H9 (cell line): ENCODE measurements around the gene VAV3. TPM values are rescaled to one million over a fixed set of nuclear protein-coding genes. Genes with fewer than 3 reads are reported as not detected.

Experiments used
- DNase-seq: peaks from one replicate; pipeline ENCODE4 v3.0.0-alpha.2; 2017
- H2AFZ ChIP-seq: one replicate; pipeline ENCODE4 v1.6.1; 2013; ENCODE audit warnings: mild to moderate bottlenecking, low read length, control low read depth, moderate library complexity
- H2AK5ac ChIP-seq: 2 replicates; pipeline ENCODE4 v1.6.1; 2013; ENCODE audit warnings: low read length, control low read depth, mixed read lengths; ENCODE audit not compliant: insufficient read length
- H2BK120ac ChIP-seq: one replicate; pipeline ENCODE4 v1.6.1; 2013; ENCODE audit warnings: low read depth, mild to moderate bottlenecking, low read length, control low read depth, inconsistent platforms; ENCODE audit not compliant: poor library complexity, severe bottlenecking
- H2BK12ac ChIP-seq: 2 replicates; pipeline ENCODE4 v1.6.1; 2013; ENCODE audit warnings: low read length, control low read depth, mixed read lengths, low read depth; ENCODE audit not compliant: insufficient read length
- H2BK15ac ChIP-seq: 2 replicates; pipeline ENCODE4 v1.6.1; 2013; ENCODE audit warnings: low read depth, low read length, control low read depth
- H2BK20ac ChIP-seq: one replicate; pipeline ENCODE4 v1.6.1; 2013; ENCODE audit warnings: low read depth, mild to moderate bottlenecking, low read length, control low read depth, inconsistent platforms; ENCODE audit not compliant: poor library complexity, severe bottlenecking
- H2BK5ac ChIP-seq: 2 replicates; pipeline ENCODE4 v1.6.1; 2013; ENCODE audit warnings: low read length, control low read depth, mixed read lengths; ENCODE audit not compliant: insufficient read length
- H3K14ac ChIP-seq: 2 replicates; pipeline ENCODE4 v1.6.1; 2013; ENCODE audit warnings: low read length, control low read depth; ENCODE audit not compliant: insufficient read depth
- H3K18ac ChIP-seq: 2 replicates; pipeline ENCODE4 v1.6.1; 2013; ENCODE audit warnings: low read depth, mild to moderate bottlenecking, mixed read lengths, low read length, control low read depth; ENCODE audit not compliant: insufficient read length
- H3K23ac ChIP-seq: 2 replicates; pipeline ENCODE4 v1.6.1; 2013; ENCODE audit warnings: low read length, control low read depth, mixed read lengths, low read depth; ENCODE audit not compliant: insufficient read length
- H3K23me2 ChIP-seq: 2 replicates; pipeline ENCODE4 v1.6.1; 2013; ENCODE audit warnings: low read depth, mild to moderate bottlenecking, mixed read lengths, low read length, control low read depth; ENCODE audit not compliant: insufficient read length, poor library complexity, severe bottlenecking
- H3K27ac ChIP-seq: 2 replicates; pipeline ENCODE4 v1.5.1; 2013; ENCODE audit warnings: low read length, control low read depth, mixed read lengths, low read depth; ENCODE audit not compliant: insufficient read length
- H3K27me3 ChIP-seq: 2 replicates; pipeline ENCODE4 v1.6.1; 2013; ENCODE audit warnings: low read length, control low read depth, inconsistent platforms; ENCODE audit not compliant: insufficient read depth
- H3K4ac ChIP-seq: 2 replicates; pipeline ENCODE4 v1.6.1; 2013; ENCODE audit warnings: low read depth, mild to moderate bottlenecking, control low read depth, inconsistent platforms, low read length, moderate library complexity
- H3K4me1 ChIP-seq: 2 replicates; pipeline ENCODE4 v1.6.1; 2013; ENCODE audit warnings: low read length, control low read depth, inconsistent platforms; ENCODE audit not compliant: insufficient read depth
- H3K4me2 ChIP-seq: 2 replicates; pipeline ENCODE4 v1.6.1; 2013; ENCODE audit warnings: low read length, control low read depth, mixed read lengths; ENCODE audit not compliant: insufficient read length, insufficient read depth
- H3K56ac ChIP-seq: 2 replicates; pipeline ENCODE4 v1.6.1; 2013; ENCODE audit warnings: low read depth, mild to moderate bottlenecking, mixed read lengths, low read length, control low read depth; ENCODE audit not compliant: insufficient read length
- H3K79me1 ChIP-seq: 2 replicates; pipeline ENCODE4 v1.6.1; 2013; ENCODE audit warnings: low read depth, mild to moderate bottlenecking, moderate library complexity, low read length, control low read depth, inconsistent platforms; ENCODE audit not compliant: insufficient read depth, poor library complexity, severe bottlenecking
- H3K79me2 ChIP-seq: 2 replicates; pipeline ENCODE4 v1.6.1; 2013; ENCODE audit warnings: low read length, control low read depth, inconsistent platforms; ENCODE audit not compliant: insufficient read depth
- H3K9ac ChIP-seq: 2 replicates; pipeline ENCODE4 v1.6.1; 2013; ENCODE audit warnings: low read length, control low read depth, mixed read lengths; ENCODE audit not compliant: insufficient read length; ENCODE audit errors: extremely low read depth
- H3K9me3 ChIP-seq: one replicate; pipeline ENCODE4 v1.6.1; 2013; ENCODE audit warnings: low read depth, low read length, inconsistent platforms; ENCODE audit not compliant: control insufficient read depth
- H3T11ph ChIP-seq: one replicate; pipeline ENCODE4 v1.6.1; 2013; ENCODE audit warnings: mild to moderate bottlenecking, low read length, control low read depth, inconsistent platforms
- H4K20me1 ChIP-seq: one replicate; pipeline ENCODE4 v1.6.1; 2013; ENCODE audit not compliant: control insufficient read depth, insufficient read length, insufficient read depth
- H4K5ac ChIP-seq: 2 replicates; pipeline ENCODE4 v1.6.1; 2013; ENCODE audit warnings: low read depth, mild to moderate bottlenecking, mixed read lengths, low read length, control low read depth; ENCODE audit not compliant: insufficient read length
- H4K8ac ChIP-seq: replicated peaks from 2 replicates; pipeline ENCODE4 v1.6.1; 2013; ENCODE audit warnings: low read length, control low read depth, mixed read lengths, low read depth; ENCODE audit not compliant: insufficient read length
- H4K91ac ChIP-seq: 2 replicates; pipeline ENCODE4 v1.6.1; 2013; ENCODE audit warnings: low read depth, mild to moderate bottlenecking, moderate library complexity, mixed read lengths, low read length, control low read depth; ENCODE audit not compliant: insufficient read length
- H3K27ac Mint-ChIP-seq, 3 experiments: 2 replicates in 2 of 3; 3 replicates in 1 of 3; pipeline ENCODE4 v1.8.0; 2020 to 2021; ENCODE audit warnings: mixed read lengths in 3 of 3, mild to moderate bottlenecking in 1 of 3, moderate library complexity in 1 of 3
- H3K27me3 Mint-ChIP-seq: 2 replicates; pipeline ENCODE4 v1.8.0; 2021; ENCODE audit warnings: low read depth, mild to moderate bottlenecking, moderate library complexity, mixed read lengths
- H3K36me3 Mint-ChIP-seq, 3 experiments: 2 replicates in 2 of 3; 3 replicates in 1 of 3; pipeline ENCODE4 v1.8.0; 2020 to 2021; ENCODE audit warnings: low read depth in 3 of 3, mixed read lengths in 3 of 3; ENCODE audit not compliant: insufficient read depth in 1 of 3
- H3K4me1 Mint-ChIP-seq, 2 experiments: 2 replicates each; pipeline ENCODE4 v1.8.0; 2020; ENCODE audit warnings: mixed read lengths in 2 of 2
- H3K4me3 Mint-ChIP-seq, 2 experiments: 2 replicates in 1 of 2; 3 replicates in 1 of 2; pipeline ENCODE4 v1.8.0; 2020 to 2021; ENCODE audit warnings: mild to moderate bottlenecking in 2 of 2, mixed read lengths in 2 of 2, moderate library complexity in 1 of 2
- H3K9me3 Mint-ChIP-seq, 2 experiments: 2 replicates in 1 of 2; 3 replicates in 1 of 2; pipeline ENCODE4 v1.8.0; 2020; ENCODE audit warnings: mild to moderate bottlenecking in 2 of 2, mixed read lengths in 2 of 2, moderate library complexity in 1 of 2
- CTCF ChIP-seq: fragments of 200-600 bp; sonication (generic); conservative IDR thresholded peaks from 3 replicates; pipeline ENCODE4 v1.8.0; 2021; ENCODE audit warnings: antibody characterized with exemption, mild to moderate bottlenecking
- WGBS: extraction: QIAGEN DNeasy Blood & Tissue Kit; methylation state at CpG from one replicate; pipeline ENCODE4 v1.1.7; 2013; ENCODE audit warnings: missing lambda C conversion rate, low lambda C conversion rate, mixed read lengths; ENCODE audit not compliant: insufficient read length; ENCODE audit errors: extremely low coverage; 5-methylcytosine and 5-hydroxymethylcytosine counted together
- total RNA-seq: library from RNA; stranded (reverse); gene quantifications from 2 replicates; pipeline ENCODE4 v1.2.1, GENCODE V29; 2021

The VAV3 gene
- total RNA-seq, 1 experiment from 2014 or later: 5.1 TPM

- peaks cover 7 to 10% of the 10 kb centered on the region in 2 experiments for H3K9me3 Mint-ChIP-seq
- H3K4me1 Mint-ChIP-seq: peaks cover 11 to 17% of the 10 kb centered on the region in 2 experiments
- H4K20me1 ChIP-seq: no peaks in the 10 kb centered on the region
- H2BK20ac ChIP-seq: no peak overlapping the region
- no peaks in the 10 kb centered on the region for H3K27me3 ChIP-seq
- no CpG with 5 or more reads among the region's 3 CpGs for WGBS
- no peaks in the 10 kb centered on the region for H3K9me3 ChIP-seq
- no peak overlapping the region for H3T11ph ChIP-seq
- H3K27ac Mint-ChIP-seq: no peak overlapping the region
- no peak overlapping the region for H3K4me2 ChIP-seq
- no peak overlapping the region for H3K4me3 Mint-ChIP-seq
- no peak for TF ChIP-seq CTCF
- peaks cover 2% of the 10 kb centered on the region; the same call in 1 of the 2 replicates for H3K4me1 ChIP-seq
- H3K27me3 Mint-ChIP-seq: peaks cover 1% of the 10 kb centered on the region; the same call in 1 of the 2 replicates
- H2BK120ac ChIP-seq: no peak overlapping the region
- no peak overlapping the region for H2AK5ac ChIP-seq
- H3K79me1 ChIP-seq: peaks cover 3% of the 10 kb centered on the region
- H3K18ac ChIP-seq: no peak overlapping the region
- no peak overlapping the region for H3K14ac ChIP-seq
- H3K4ac ChIP-seq: no peak overlapping the region
- no peak overlapping the region for H4K91ac ChIP-seq
- no peak overlapping the region for H2BK12ac ChIP-seq
- H3K56ac ChIP-seq: no peak overlapping the region
- no peak overlapping the region for H4K5ac ChIP-seq
- no peak overlapping the region for H4K8ac ChIP-seq
- H3K23me2 ChIP-seq: no peaks in the 10 kb centered on the region
- H3K36me3 Mint-ChIP-seq: peaks cover 6 to 15% (median 14%) of the 10 kb centered on the region in 3 experiments
- no peak overlapping the region for H3K9ac ChIP-seq
- no peak overlapping the region for H3K23ac ChIP-seq
- H3K27ac ChIP-seq: no peak overlapping the region
- no peak overlapping the region for H2AFZ ChIP-seq
- H3K79me2 ChIP-seq: no peaks in the 10 kb centered on the region
- H2BK5ac ChIP-seq: no peak overlapping the region
- no peak overlapping the region for H2BK15ac ChIP-seq
- no peak for DNase-seq
Measured at GRCh38 chr1:107895403-107896191, 69.4 kb downstream of the VAV3 start.
